Cardiac fibroblast (primary cell): Measurements from ENCODE around the gene NPAS3.

Experiments
- DNase-seq, 2 donors: peaks; one replicate each; pipeline versions ENCODE4 v3.0.0 to v3.0.0-alpha.2; 2010; ENCODE audit warnings: low read depth in 2 of 2
- H3K4me3 ChIP-seq, 2 donors: replicated peaks in 1 of 2; 1 replicate in 1 of 2; 2 replicates in 1 of 2; pipeline ENCODE4 v1.5.1; 2011; ENCODE audit warnings: low read depth in 2 of 2, low read length in 2 of 2, mild to moderate bottlenecking in 2 of 2, moderate library complexity in 1 of 2
- TF ChIP-seq, protein P1 (sequence below): IDR thresholded peaks from one replicate; pipeline ENCODE4 v1.5.1; 2011; ENCODE audit warnings: low read depth, mild to moderate bottlenecking, low read length, inconsistent platforms

Gene NPAS3

DNA sequence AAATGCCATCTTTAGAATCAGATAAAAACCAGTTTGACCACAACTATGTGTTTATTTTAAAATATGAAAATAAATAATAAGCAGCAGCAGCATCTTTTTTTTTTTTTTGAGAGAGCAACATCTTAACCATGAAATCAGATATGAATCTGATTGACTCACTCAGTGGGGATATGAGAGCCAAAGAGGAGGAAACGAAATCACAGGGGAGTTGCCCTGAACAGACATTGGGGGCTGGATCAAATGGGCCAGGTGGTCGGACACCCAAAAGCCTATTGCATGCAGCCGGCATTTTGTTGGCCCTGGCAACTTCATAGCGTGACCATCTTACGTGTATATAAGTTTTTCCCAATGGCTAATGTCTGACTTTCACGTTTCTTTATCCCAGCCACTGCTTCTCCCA is 321.1 kb downstream of the NPAS3 start:
- DNase-seq = no peak
- H3K4me3 ChIP-seq = no peak overlapping the region
- TF ChIP-seq, protein P1, sequence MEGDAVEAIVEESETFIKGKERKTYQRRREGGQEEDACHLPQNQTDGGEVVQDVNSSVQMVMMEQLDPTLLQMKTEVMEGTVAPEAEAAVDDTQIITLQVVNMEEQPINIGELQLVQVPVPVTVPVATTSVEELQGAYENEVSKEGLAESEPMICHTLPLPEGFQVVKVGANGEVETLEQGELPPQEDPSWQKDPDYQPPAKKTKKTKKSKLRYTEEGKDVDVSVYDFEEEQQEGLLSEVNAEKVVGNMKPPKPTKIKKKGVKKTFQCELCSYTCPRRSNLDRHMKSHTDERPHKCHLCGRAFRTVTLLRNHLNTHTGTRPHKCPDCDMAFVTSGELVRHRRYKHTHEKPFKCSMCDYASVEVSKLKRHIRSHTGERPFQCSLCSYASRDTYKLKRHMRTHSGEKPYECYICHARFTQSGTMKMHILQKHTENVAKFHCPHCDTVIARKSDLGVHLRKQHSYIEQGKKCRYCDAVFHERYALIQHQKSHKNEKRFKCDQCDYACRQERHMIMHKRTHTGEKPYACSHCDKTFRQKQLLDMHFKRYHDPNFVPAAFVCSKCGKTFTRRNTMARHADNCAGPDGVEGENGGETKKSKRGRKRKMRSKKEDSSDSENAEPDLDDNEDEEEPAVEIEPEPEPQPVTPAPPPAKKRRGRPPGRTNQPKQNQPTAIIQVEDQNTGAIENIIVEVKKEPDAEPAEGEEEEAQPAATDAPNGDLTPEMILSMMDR = no peak

DNA sequence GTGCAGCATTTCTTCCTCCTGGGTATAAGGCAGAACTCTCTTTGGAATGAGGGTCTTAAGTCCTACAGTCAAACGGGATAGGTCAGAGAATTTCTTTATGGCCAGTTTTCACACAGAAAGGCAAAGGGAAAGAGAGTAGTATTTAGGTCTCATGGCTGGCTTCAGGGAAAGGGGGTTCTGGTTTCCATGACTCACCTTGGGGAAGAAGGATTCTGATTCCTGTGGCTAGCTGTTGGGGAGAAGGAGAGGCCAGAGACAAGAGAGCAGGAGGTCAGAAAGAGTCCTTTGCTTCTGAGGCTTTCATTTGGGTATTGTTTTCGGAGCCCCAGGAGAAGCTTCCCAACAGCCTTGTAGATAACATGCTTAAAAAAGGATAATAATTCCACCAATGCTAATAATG is 332.5 kb downstream of the NPAS3 start:
- no peak for DNase-seq
- no peak overlapping the region for H3K4me3 ChIP-seq
- TF ChIP-seq, protein P1 = no peak

DNA sequence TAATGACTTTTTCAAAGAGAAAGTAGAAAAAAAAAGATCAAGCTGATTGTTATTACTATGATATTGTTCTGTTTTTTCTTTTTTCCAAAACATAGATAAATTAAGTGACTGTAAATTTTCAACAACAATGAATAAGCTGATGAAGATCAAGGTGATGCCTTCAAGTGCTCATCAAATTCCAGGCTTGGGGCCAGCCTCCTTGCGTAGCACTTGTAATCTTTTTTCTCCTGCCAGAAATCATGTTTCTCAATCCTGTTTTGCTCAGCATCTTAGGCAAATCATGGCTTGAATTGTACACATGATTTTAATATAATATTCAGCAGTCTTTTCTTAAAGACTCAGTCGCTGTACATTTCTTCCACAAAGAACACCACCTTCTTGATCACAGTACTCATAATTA is 333.2 kb downstream of the NPAS3 start:
- H3K4me3 ChIP-seq = no peak overlapping the region
- no peak for DNase-seq
- TF ChIP-seq, protein P1 = no peak

DNA sequence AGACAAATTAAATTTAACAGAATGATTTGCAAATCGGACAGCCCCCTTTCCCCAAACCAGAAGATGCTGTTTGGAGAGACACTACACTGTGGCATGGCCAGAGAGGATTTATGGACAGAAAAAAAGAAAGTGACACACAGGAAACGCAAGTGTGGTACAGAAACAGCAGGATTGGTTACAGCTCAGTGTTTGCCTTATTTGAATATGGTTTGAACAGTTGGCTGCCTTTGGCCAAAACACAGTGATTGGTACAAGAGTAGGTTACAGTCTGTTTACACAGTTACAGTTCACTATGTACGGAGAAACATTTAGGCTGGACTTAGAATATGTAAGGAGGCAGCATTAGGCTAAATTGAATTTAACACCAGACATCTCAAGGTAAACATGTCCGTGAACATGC is 335.3 kb downstream of the NPAS3 start:
- DNase-seq = no peak
- TF ChIP-seq, protein P1 = no peak
- H3K4me3 ChIP-seq = no peak overlapping the region

DNA sequence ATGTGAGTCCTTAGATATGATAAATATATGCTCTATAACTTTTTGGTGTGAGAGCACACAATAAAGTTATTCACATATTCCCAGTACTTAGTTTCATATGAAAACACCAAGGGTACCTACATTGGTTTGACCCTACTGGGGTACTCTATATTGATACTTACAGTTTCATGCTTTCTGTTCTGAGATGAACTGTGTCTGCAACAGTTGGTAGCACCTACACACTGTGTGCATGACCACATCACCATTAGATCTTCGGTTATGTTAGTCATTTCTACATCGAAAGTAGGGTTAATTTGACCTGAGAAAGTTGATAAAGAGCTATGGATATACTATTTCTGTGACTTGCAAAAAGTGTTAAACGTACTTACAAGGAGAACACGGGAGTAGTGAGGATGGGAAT is 337.2 kb downstream of the NPAS3 start:
- TF ChIP-seq, protein P1 = no peak
- no peak overlapping the region for H3K4me3 ChIP-seq
- DNase-seq = no peak

DNA sequence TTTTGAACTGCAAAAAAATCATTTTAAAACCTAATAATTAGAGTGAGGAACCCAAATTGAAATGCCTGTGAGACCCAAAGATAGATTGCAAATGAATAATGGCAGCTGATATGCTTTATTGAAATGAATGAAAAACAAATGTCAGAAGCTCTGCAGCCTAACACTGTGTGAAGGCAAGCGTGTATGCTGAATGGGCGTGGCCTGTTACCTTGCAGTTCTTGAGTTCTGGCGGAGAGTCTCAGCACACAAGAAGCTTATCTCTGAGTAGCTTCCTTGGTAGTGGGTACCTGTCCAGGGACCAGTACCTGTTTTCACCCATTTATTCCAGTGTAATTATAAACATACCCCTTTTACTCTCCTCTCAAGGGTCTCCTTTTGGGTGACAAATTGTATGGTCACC is 341.2 kb downstream of the NPAS3 start:
- TF ChIP-seq, protein P1 = no peak
- DNase-seq = no peak
- H3K4me3 ChIP-seq = no peak overlapping the region

DNA sequence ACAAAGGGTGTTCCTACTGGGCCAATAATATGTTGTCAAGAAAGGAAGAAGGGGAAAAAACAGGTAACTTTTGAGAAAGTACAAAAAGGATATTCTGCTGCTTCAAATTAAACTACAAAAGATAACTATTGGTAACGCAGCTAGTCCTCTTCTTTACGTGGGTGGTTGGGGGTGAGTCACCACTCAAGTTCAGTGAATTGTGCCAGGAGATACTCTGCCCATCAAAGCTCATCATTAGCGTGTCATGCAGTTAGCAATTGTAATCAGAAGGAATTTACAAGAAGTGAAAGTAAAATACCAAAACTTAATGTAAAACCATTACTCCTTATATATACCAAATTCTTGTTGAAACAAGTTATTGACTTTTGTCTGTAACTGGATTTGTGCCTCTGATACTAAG is 342.0 kb downstream of the NPAS3 start:
- DNase-seq = peak; percentile 4 to 18
- TF ChIP-seq, protein P1 = no peak
- H3K4me3 ChIP-seq = no peak overlapping the region
